CD1c-positive myeloid dendritic cell (primary cell): ENCODE data around the gene TPO.
"Not testable (repeated sequence)": the region's sequence is repeated elsewhere in the genome, so short reads cannot be mapped to it uniquely, and the experiment has no call there.

Source experiments
- DNase-seq: peaks from one replicate; pipeline ENCODE4 v3.0.0-alpha.2; 2016; ENCODE audit errors: extremely low spot score

Gene TPO

DNA sequence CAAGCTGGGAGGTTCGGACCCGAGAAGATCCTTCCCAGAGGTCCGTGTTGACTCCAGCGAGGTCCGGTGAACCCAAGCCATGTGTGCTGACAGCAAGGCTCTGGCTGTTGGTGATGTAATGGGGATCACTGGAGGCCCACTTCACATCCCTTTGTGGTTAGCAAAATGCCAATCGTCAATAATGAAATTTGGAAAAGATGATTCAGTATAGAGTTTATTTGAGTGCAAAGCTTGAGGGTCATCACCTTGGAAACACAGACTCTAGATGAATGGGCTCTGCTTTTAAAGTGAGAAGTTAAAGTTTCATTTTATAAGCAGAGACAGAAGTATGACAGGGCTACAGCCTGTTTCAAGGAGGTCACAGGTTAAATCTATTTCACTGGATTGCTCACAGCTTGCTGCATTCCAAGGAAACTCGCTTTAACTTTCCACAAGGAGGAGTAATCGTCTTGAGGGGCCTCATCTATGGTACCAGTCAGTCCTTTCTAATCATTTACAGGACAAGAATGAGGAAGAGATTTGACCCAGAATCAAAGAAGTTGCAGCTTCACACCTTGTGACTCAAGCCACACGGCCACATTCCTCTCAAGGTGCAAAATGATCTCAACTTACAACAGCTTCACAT, 140.5 kb downstream of the TPO start:
- DNase-seq, result no peak

DNA sequence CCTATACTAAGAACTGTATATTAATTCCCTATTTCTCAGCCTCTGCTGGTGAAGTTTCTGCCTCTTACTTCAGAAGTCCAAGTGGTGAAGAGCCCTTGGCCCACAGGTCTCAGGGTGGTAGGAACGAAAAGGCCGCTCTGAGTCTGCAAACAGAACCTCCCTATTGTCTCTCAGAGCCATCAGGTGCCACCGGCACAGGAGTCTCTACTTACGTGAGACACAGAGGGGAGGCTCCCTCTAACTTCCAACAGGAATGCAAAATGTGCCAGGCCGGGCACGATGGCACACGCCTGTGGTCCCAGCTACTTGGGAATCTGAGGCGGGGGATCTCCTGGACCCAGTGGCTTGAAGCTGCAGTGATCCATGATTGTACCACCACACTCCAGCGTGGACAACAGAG, 143.0 kb downstream of the TPO start:
- DNase-seq, result no peak

DNA sequence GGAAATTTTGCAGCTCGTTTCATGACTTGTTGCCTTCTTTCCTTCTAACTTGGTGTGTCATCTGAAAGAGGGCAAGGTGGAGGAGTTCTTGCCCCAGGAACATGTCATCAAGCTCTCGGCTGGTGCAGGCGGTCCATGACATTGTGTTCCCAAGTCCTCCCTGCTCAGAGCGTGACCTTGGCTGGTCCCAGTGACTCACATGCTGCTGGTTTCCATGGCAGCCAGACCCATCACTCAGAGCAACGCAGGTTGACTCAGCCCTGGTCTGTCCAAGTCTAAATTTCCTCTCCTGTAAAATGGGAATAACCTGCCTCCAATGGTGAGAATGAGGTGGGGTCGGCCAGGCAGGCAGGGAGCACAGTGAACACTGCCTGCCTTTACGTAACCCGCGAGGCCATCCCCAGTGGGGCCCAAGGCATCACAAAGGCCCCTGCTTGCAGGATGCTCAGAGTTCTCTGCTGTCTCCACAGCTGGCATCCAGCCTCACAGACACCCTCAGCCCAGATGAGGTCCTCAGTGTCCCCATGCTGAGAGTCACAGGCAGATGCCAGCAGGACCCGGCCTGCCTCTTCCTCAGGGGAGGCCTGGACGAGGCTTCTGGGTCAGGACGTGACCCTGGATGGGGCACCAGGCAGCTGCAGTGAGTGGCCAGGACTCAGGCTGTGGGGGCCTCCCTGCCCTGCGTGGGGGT, 143.7 kb downstream of the TPO start:
- no peak for DNase-seq

DNA sequence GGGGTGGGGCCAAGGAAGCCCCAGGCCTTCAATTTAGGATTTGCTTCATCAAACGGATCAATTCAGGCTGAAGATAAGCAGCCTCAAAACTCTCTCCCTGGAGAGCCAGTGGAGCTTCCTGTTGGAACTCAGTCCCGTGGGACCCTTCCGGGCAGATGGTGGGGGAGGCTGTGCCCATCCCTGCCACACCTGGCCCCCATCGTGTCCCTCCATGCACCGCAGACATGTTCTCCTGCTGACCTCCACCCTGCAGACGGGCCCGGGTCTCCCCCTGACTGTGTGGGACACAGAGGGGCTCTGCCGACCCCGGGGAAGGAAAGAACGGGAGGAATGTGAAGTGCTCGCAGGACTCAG, 144.2 kb downstream of the TPO start:
- no peak for DNase-seq

DNA sequence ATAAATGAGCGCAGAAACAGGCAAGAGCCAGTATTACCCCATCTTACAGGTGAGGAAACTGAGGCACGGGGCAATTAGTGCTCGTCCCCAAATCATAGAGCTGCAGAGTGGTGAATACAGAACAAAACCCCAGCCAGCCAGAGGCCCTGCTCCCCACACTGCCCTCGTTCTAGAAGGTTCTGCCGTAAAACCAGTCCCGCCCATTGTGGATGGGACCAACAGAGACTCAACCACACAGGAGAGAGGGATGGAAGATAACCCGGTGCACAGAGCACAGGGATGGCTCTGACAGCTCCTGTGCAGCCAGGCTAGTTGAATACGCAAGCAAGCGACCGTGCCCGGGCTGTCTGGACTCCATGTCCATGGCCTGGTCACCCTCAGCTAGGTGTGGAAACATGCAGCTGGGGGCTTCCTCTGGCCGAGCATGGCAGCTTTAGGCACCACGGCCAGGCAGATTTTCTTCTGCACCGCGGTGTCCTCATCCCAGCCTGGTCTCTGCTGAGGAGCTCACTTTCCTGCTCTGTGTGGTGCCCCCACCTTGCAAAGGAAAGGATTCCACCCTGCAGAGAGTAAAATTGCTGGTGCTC, 146.4 kb downstream of the TPO start:
- no peak for DNase-seq

DNA sequence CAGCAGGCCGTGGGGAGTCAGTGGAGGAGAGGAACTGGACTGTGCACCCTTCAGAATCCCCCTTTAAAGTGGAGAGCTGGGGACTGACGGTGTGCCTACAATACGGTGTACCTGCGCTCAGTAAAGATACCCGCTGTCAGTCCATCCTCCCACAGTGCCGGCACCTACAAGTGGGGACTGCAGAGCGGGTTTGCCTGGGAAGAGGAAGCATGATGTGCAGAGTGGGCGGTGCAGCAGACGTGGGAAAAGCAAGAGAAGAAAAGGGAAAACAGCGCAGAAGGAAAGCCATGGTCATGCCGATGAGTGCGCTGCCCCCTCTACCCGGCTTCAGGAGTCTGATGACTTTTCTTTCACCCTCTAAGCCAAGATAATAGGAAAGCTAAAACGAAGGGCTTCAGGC, 148.0 kb downstream of the TPO start:
- DNase-seq, result no peak

DNA sequence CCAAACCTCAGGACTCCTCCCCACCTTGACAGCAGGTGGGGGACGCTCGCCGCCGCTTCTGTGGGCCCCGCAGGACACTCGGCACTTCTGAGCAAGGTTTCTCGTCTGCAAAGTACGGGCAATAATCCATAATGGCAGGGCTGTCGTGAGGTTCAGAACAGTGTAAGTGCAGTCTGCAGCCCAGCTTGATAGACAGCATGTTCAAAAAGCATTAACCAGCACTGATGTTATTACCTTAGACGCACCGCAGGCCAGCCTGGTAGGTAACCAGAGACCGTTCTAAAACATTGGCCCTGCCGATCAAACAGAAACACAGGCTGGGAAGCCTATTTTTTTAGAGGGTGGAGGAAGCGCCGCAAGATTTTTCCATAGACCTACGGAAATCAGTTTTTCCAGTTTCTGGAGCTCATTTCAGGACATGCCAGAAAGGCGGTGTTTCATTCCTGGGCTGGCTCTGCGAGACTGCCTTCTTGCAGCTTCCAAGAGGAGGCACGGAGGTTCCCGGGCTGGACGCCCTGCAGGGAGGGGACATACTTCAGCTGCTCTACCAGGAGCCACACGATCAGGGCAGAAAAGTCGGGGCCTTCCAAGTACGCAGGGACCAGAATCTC, 148.7 kb downstream of the TPO start:
- no peak for DNase-seq

DNA sequence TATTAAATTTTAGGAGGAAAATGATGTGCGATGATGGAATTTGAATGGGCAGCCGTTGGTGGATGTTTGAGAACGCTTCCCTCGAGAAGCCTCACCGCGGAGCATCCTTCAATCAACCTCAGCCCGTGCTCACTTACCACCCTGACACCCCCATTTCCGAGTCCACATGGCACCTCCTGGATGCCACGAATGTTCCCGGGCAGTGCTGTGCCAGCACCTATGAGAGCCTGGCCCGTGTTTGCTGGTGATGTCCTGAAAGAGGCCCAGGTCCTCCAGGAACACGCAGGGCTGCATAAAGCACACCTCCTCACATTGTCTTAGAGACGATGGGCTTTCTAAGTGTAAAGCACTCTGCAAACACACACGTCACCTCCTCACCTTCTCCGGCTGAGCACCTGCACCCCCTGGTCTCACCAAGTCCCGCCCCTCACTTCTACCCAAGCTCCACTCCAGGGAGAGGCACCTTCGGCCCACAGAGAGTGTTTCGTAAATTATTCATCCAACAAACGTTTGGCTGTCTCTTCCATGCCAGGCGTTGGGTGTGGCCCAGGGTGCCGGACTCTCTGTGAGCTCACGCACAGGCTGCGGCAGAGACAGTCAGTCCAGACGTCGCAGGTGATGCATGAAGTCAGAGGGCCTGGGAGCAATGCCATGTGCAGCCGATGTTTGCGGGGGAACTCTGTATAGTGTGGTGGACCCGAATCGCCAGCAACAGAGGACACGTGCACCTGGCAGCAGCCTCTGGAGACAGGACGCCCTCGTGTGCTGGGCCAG, 150.0 kb downstream of the TPO start:
- DNase-seq, result no peak

DNA sequence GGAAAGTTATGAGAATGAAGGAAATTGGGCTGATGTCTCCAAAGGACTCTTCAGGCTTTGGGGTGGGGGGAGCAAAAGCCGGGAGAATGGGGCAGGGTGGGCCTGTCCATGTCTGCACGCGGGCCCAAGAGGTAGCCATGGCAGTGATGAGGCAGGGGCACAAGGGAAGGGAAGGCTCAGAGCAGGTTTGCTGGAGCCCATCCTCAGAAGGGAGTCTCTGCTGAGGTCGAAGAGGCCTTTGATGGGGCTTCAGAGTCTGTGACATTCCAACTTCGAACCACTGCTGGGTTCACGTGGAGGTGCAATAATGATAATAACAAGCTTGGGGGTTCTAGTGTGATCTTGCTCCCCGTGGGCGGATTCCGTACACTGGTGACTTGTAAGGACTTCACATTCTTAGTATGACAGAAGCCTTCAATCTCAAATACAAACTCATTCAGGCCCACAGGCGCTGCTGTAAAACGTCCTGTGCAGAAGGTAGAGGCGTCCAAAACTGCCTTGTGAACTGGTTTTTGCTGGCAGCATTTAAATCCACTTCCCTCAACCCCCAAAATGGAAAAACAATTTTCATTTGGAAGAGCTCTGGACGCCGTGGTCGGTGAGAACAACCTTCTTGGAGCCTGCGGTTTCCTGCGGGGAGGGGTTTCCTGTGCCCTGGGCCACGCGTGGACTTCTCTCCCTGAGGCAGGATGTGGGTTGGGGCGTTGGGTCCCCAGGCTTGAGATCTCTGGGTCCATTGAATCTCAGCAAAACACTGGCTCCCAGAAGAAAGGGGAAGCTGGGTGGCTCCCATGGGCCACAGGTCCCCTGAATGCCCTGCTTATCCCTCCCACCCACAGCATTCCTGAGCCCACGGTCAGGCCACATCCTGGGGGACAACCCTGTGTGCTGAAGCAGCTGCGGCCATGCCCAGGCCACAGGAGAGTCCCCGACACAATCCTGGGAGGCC, 151.0 kb downstream of the TPO start:
- DNase-seq, result no peak

DNA sequence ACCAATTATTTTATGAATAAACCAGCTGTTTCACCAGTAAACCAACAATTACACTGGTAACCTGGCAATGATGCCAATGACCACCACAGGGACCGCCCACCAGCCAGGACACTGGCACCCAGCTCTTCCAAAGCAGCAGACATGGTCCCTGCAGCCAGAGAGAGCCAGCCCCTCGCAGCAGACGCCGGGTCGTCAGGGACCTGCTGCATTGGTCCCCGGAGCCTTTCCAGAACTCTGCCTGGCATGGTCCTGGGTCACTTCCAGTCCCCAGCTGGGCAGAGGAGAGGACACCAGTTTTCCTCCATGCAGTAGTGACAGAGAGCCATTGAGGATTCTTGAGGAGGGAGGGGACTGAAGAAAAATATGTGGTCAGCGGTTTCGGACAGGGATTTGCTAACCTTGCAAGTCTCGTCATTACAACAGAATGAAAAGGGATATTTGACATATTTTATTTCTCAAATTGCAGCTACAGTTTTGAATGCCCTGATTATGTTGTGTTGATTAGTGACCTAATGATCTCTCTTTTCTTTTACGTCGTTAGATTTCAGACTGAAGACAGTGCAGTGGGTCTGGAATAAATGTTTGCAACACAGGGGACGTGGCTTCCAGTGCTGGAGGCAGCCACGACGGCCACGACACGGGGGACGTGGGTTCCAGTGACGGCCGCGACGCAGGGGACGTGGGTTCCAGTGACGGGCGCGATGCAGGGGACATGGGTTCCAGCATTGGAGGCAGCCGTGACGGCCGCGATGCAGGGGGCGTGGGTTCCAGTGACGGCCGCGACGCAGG, 154.5 kb downstream of the TPO start:
- DNase-seq, result no peak

DNA sequence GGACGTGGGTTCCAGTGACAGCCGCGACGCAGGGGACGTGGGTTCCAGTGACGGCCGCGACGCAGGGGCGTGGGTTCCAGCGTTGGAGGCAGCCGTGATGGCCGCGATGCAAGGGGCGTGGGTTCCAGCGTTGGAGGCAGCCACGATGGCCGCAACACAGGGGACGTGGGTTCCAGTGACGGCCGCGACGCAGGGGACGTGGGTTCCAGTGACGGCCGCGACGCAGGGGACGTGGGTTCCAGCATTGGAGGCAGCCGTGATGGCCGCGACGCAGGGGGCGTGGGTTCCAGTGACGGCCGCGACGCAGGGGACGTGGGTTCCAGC, 155.0 kb downstream of the TPO start:
- DNase-seq, result not testable (repeated sequence)

DNA sequence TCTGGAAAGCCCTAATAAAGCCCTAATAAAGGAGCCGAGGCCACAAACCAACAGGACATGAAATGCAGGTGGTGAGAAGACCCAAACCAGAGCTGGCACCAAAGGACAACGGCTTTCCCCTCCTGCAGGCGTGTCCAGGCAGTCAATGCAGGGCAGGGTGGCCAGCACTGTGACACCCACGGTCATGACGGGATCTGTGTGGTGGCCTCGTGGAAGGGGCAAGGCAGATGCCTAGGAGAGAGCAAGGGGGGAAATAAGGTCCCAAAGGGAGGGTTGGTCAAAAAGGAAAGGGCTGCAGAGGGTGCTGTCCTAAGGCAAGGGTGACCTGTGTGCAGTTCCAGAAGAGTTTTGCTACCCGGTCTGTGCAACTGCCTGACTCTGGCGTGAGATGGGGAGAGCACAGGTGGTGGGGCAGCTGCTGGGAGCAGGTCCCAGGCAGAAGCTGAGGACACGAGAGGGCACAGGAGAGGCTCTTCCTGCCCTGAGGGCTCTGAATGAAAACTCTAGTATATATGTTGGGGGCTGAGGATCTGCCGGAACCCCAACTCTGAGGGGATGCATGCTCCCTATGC, 156.7 kb downstream of the TPO start:
- DNase-seq, result no peak

DNA sequence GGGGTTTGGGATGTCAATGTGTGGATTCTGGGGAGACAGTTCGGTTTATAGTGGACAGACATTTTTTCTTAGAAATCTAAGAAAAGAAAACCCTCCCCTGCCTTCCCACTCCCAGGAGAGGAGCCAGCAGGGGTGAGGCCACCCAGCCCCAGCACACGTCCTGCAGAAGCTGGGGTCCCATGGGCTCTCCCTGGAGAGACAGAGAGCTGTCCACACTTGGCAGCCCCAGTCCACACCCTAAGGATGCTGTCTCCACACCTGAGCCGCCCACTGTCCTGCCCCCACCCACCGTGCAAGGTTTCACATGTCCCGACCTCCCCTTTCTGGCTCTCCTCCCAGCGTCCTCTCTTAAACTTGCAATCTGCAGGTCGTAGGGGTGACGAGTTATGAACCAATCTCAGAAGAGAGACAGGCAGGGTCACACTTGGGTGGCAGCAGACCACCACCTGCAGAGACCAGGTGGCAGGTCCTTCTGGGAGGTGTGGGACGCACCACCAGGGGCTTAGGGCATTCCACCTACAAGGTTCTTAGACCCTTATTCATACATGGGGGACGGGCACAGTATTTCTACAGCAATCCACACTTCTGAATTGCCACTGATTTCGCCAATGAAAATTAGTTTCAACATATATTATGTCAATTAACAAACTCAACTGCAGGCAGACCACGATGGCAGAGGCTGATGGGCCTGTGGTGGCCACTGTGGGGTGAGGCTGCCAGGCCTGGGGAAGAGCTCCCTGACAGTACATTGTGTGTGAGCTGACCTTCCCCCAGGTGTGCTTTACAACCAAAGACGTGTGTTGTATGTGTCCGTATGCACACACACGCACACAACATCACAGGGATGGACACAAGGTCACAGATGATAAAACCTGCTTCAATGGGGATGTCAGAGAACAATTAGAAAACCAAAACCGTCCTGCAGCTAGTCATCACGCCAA, 158.5 kb downstream of the TPO start:
- no peak for DNase-seq

DNA sequence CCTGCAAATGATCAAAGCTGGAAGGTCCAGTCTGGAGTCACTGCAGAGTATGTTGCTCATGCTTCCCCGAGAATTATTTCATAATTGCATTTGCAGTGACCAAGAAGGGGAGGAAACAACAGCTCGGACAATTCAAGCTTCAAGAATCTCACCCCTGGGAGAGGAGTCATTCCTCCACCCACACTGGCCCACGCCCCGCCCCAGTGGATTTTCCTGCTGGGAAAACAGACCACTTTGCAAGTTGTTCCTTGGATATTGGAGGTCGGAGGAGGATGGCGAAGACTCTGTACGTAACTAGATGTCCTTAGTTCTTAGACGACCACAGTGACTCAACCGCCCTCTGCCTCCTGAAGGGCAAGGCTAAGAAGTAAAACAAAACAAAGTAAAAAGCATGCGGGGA, 159.4 kb downstream of the TPO start:
- no peak for DNase-seq

DNA sequence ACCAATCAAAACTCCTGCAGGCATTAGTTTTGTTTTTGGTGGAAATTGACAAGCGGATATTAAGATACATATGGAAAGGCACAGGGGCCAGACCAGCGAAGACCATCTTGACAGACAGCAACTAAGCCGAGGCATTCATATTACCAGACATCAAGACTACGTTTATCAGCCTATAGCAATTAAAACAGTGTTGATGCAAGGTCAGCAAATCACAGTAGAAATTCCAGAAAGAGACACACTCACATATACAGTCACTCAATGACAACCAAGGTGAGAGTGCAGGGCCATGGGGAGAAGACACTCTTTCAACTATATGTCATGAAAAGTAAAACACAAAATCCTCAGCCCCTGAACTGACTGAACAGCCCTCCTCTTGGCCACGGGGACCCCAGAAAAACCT, 164.6 kb downstream of the TPO start:
- no peak for DNase-seq

DNA sequence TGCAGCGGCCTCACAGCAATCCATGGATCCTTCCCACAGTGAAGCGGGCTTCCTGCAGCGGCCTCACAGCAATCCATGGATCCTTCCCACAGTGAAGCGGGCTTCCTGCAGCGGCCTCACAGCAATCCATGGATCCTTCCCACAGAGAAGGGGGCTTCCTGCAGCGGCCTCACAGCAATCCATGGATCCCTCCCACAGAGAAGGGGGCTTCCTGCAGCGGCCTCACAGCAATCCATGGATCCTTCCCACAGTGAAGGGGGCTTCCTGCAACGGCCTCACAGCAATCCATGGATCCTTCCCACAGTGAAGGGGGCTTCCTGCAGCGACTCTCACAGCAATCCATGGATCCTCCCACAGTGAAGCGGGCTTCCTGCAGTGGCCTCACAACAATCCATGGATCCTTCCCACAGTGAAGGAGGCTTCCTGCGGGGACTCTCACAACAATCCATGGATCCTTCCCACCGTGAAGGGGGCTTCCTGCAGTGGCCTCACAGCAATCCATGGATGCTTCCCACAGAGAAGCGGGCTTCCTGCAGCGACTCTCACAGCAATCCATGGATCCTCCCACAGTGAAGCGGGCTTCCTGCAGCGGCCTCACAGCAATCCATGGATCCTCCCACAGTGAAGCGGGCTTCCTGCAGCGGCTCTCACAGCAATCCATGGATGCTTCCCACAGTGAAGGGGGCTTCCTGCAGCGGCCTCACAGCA, 168.1 kb downstream of the TPO start:
- not testable (repeated sequence) for DNase-seq

DNA sequence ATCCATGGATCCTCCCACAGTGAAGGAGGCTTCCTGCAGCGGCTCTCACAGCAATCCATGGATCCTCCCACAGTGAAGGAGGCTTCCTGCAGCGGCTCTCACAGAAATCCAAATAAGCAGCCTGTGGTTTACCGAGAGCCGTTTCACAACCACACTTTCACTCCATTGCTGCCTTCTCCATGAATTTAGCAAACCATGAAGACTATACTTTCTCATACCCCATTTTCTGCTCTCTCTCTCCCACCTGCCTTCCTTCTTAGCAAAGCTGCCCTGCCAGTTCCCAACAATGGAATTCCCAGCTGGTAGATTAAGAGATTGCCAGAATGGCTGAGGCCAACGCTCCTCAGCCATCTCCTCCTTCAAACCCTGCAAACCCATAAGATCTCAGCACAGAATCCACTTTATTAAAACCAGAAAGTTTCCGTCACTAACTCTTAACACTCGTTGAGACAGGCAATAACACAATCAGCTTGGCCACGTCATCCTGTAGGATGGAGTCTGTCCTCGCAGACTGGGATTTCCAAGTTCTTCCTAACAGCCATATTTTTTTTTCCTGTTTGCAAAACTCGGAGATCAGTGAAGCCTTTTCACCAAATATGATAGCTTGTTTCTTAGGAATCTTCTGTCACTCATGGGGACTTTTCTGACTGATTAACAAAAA, 168.8 kb downstream of the TPO start:
- DNase-seq, result no peak

DNA sequence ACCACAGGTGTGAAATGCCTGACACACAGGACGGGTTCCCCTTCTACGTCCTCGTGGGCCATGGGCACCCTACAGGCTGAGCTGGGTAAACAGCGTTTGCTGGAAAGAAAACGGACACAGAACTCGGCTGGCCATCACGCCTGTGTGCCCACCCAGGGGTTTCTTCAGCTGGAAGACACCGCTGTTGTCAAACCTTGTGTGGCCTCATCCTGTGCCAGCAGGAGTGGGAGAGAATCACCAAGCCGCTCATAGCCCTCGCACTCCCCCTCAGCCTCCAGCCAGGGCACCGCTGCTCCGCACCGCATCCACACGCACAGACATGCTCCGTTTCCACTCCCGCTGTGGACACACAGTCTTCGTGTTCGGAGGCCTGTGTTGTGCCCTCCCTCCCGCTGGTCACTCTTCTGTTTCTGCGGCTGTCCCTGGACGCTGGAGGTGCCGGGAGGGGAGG, 169.7 kb downstream of the TPO start:
- no peak for DNase-seq
